GM19397 (cell line): ENCODE measurements around the gene FUT7.
"Not testable (repeated sequence)": the region's sequence is repeated elsewhere in the genome, so short reads cannot be mapped to it uniquely, and the experiment has no call there.

Experiments used
- ATAC-seq: cut with Tn5 transposase; IDR thresholded peaks from one replicate; pipeline ENCODE4 v1.9.1; 2021; ENCODE audit warnings: mild to moderate bottlenecking, moderate library complexity; ENCODE audit not compliant: unreplicated experiment

FUT7 gene

GRCh38 chr9:137066096-137066861, 34.4 kb upstream of the FUT7 start:
- ATAC-seq, result no peak

GRCh38 chr9:137065336-137065967, 33.6 kb upstream of the FUT7 start:
- ATAC-seq, result no peak

- no peak for ATAC-seq
These were observed 32.9 kb upstream of the FUT7 start for GRCh38 chr9:137064880-137065164.

- ATAC-seq, result no peak
These were observed 32.4 kb upstream of the FUT7 start for GRCh38 chr9:137064027-137064879.

GRCh38 chr9:137063311-137064026, 31.6 kb upstream of the FUT7 start:
- ATAC-seq, result no peak

- not testable (repeated sequence) for ATAC-seq
These were observed 30.9 kb upstream of the FUT7 start for GRCh38 chr9:137062798-137063197.

GRCh38 chr9:137062384-137062783, 30.5 kb upstream of the FUT7 start:
- no peak for ATAC-seq

- ATAC-seq, result no peak
These were observed 26.8 kb upstream of the FUT7 start for GRCh38 chr9:137058521-137059234.

- ATAC-seq, result no peak
These were observed 25.7 kb upstream of the FUT7 start for GRCh38 chr9:137057545-137057944.

GRCh38 chr9:137056739-137057415, 25.0 kb upstream of the FUT7 start:
- ATAC-seq, result no peak

- ATAC-seq, result no peak
These were observed 23.8 kb upstream of the FUT7 start for GRCh38 chr9:137055385-137056364.

- no peak for ATAC-seq
These were observed 23.1 kb upstream of the FUT7 start for GRCh38 chr9:137054932-137055384.

- no peak for ATAC-seq
These were observed 22.4 kb upstream of the FUT7 start, which contains the start of gene ENTPD2 for GRCh38 chr9:137053944-137054931. Gene ENTPD2 (minus strand): TSS chr9:137054061. CDS start chr9:137053997, 64 bp downstream.

GRCh38 chr9:137052998-137053943, 21.4 kb upstream of the FUT7 start:
- ATAC-seq, result no peak

GRCh38 chr9:137052293-137052692, 20.4 kb upstream of the FUT7 start:
- no peak for ATAC-seq

- ATAC-seq, result no peak
These were observed 19.3 kb upstream of the FUT7 start for GRCh38 chr9:137051145-137051724.
